ENCODE data around the gene AGR2. TPM values are rescaled to one million over a fixed set of nuclear protein-coding genes. Genes with fewer than 3 reads are reported as not detected.
"Not testable (repeated sequence)": the region's sequence is repeated elsewhere in the genome, so short reads cannot be mapped to it uniquely, and the experiment has no call there.

The AGR2 gene
- total and polyA plus RNA-seq, 2 experiments from 2014 or later: 0.38 TPM; not detected in 1

- H3K4me1 ChIP-seq (ENCODE audit: low read depth): peaks cover 21% of the 10 kb centered on the region
- H3K9me3 ChIP-seq (ENCODE audit: low read depth): no peaks in the 10 kb centered on the region
- H3K27ac ChIP-seq: no peak overlapping the region
- H3K36me3 ChIP-seq: no peaks in the 10 kb centered on the region
- DNase-seq (ENCODE audit: low read depth in 1 of 2, low spot score in 1 of 2): no peak
- no peak overlapping the region for H3K4me3 ChIP-seq
- TF ChIP-seq CTCF (IDR thresholded peaks at IDR 0.05; ENCODE audit: low read depth, low read length): no peak
- H3K27me3 ChIP-seq: no peaks in the 10 kb centered on the region
Measured at GRCh38 chr7:16774986-16775385, 29.8 kb downstream of the AGR2 start.

- DNase-seq (ENCODE audit: low read depth in 1 of 2, low spot score in 1 of 2): no peak
- Histone ChIP-seq H3K27me3 (no peaks in the 10 kb centered on the region), H3K4me1 (ENCODE audit: low read depth) (peaks cover 20% of the 10 kb centered on the region), H3K4me3 (no peak overlapping the region), H3K9me3 (ENCODE audit: low read depth) (no peaks in the 10 kb centered on the region), H3K36me3 (no peaks in the 10 kb centered on the region), H3K27ac (no peak overlapping the region)
- no peak for TF ChIP-seq CTCF (IDR thresholded peaks at IDR 0.05; ENCODE audit: low read depth, low read length)
Measured at GRCh38 chr7:16774294-16774693, 30.5 kb downstream of the AGR2 start.

- Histone ChIP-seq H3K27ac (no peak overlapping the region), H3K4me1 (ENCODE audit: low read depth) (peaks cover 16% of the 10 kb centered on the region), H3K9me3 (ENCODE audit: low read depth) (no peaks in the 10 kb centered on the region), H3K27me3 (no peaks in the 10 kb centered on the region), H3K36me3 (no peaks in the 10 kb centered on the region), H3K4me3 (no peak overlapping the region)
- peak in 1 of 2 donors; percentile 8 for DNase-seq (ENCODE audit: low read depth in 1 of 2, low spot score in 1 of 2)
- no peak for TF ChIP-seq CTCF (IDR thresholded peaks at IDR 0.05; ENCODE audit: low read depth, low read length)
Measured at GRCh38 chr7:16773884-16774283, 30.9 kb downstream of the AGR2 start.

GRCh38 chr7:16773326-16773725 lies 31.5 kb downstream of the AGR2 start:
- Histone ChIP-seq H3K27me3 (no peaks in the 10 kb centered on the region), H3K27ac (no peak overlapping the region), H3K4me3 (no peak overlapping the region), H3K36me3 (no peaks in the 10 kb centered on the region), H3K9me3 (ENCODE audit: low read depth) (no peaks in the 10 kb centered on the region), H3K4me1 (ENCODE audit: low read depth) (peaks cover 16% of the 10 kb centered on the region)
- DNase-seq (ENCODE audit: low read depth in 1 of 2, low spot score in 1 of 2): peak in 1 of 2 donors; percentile 10
- no peak for TF ChIP-seq CTCF (IDR thresholded peaks at IDR 0.05; ENCODE audit: low read depth, low read length)

- Histone ChIP-seq H3K36me3 (no peaks in the 10 kb centered on the region), H3K4me1 (ENCODE audit: low read depth) (peaks cover 16% of the 10 kb centered on the region), H3K27me3 (no peaks in the 10 kb centered on the region), H3K27ac (no peak overlapping the region), H3K4me3 (no peak overlapping the region), H3K9me3 (ENCODE audit: low read depth) (no peaks in the 10 kb centered on the region)
- TF ChIP-seq CTCF (IDR thresholded peaks at IDR 0.05; ENCODE audit: low read depth, low read length): no peak
- DNase-seq (ENCODE audit: low read depth in 1 of 2, low spot score in 1 of 2): no peak
Measured at GRCh38 chr7:16770657-16771329, 34.0 kb downstream of the AGR2 start.

- not testable (repeated sequence) for H3K4me3 ChIP-seq; H3K27me3 ChIP-seq; H3K9me3 ChIP-seq (ENCODE audit: low read depth); H3K27ac ChIP-seq; H3K36me3 ChIP-seq; DNase-seq (ENCODE audit: low read depth in 1 of 2, low spot score in 1 of 2)
- H3K4me1 ChIP-seq (ENCODE audit: low read depth): peaks cover 16% of the 10 kb centered on the region
Measured at GRCh38 chr7:16769994-16770393, 34.8 kb downstream of the AGR2 start.
